ENCODE data around the gene DLG1.

DNA sequence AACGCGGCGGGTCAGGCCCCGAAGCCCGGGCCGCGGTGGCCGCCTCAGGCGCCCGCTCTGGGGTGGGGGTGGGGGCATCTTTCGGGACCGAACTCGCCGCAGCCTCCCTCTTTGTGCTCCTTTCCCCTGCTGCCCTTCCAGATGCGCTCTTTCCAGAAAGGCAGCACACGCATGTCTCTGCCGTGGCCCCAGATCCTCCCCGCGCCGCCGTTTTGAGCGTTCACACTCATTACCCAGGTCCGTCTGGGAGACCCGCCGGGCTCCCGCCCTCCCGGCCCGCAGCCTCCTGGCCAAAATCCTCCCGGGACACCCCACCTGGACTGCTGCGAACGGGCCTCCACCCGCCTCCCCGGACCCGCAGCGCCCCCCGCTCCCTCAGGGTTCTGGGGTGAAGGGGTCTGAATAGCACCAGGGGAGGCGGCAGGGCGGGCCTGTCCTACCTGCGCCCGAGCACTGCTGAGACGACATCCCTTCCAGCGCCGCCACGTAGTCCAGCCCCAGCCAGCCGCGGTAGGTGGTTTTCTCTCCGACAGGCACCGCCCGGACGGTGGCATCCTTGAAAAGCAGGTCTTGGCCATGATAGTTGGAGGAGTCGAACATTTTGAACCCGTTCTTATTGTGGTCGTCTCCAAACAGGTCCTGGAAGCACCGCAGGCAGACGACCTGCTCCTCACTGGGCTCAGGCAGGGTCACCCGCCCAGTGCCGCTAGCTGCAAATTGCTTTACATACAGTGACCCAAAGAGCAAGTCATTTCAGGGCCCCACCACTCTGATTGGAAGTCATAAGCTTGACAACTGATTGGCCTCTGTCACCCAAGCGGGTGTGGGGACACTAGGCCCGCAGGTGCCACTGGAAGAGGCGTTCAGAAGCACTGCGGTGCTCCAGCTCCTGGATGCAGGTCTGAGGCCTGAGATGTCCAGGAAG lies 294.7 kb downstream of the DLG1 start:
- no peak for TF ChIP-seq POLR2A (IDR thresholded peaks at IDR 0.05)
- TF ChIP-seq, protein P1, sequence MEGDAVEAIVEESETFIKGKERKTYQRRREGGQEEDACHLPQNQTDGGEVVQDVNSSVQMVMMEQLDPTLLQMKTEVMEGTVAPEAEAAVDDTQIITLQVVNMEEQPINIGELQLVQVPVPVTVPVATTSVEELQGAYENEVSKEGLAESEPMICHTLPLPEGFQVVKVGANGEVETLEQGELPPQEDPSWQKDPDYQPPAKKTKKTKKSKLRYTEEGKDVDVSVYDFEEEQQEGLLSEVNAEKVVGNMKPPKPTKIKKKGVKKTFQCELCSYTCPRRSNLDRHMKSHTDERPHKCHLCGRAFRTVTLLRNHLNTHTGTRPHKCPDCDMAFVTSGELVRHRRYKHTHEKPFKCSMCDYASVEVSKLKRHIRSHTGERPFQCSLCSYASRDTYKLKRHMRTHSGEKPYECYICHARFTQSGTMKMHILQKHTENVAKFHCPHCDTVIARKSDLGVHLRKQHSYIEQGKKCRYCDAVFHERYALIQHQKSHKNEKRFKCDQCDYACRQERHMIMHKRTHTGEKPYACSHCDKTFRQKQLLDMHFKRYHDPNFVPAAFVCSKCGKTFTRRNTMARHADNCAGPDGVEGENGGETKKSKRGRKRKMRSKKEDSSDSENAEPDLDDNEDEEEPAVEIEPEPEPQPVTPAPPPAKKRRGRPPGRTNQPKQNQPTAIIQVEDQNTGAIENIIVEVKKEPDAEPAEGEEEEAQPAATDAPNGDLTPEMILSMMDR (IDR thresholded peaks at IDR 0.05), result no peak
